ENCODE results near the gene PCDH9.

- no peak for TF ChIP-seq CTCF (IDR thresholded peaks at IDR 0.05)
- no peak for TF ChIP-seq POLR2A (IDR thresholded peaks at IDR 0.05)
- no peak for TF ChIP-seq EP300 (IDR thresholded peaks at IDR 0.05; ENCODE audit: low read depth)
Measured at GRCh38 chr13:67217880-67218279, 12.3 kb downstream of the PCDH9 start.
